IPS-15b (cell line): ENCODE measurements around the gene FCER2.
"Not testable (repeated sequence)": the region's sequence is repeated elsewhere in the genome, so short reads cannot be mapped to it uniquely, and the experiment has no call there.

ENCODE experiments used
- H3K27me3 ChIP-seq: one replicate; pipeline ENCODE4 v1.6.1; 2013; ENCODE audit warnings: low read length; ENCODE audit not compliant: control insufficient read depth, insufficient read depth
- H3K36me3 ChIP-seq: one replicate; pipeline ENCODE4 v1.6.1; 2013; ENCODE audit warnings: low read length; ENCODE audit not compliant: control insufficient read depth, insufficient read depth
- H3K4me1 ChIP-seq: one replicate; pipeline ENCODE4 v1.6.1; 2013; ENCODE audit warnings: mild to moderate bottlenecking, low read length; ENCODE audit not compliant: control insufficient read depth, insufficient read depth
- H3K4me3 ChIP-seq: one replicate; pipeline ENCODE4 v1.5.1; 2013; ENCODE audit warnings: low read depth, low read length
- H3K9ac ChIP-seq: one replicate; pipeline ENCODE4 v1.6.1; 2013; ENCODE audit warnings: low read depth, mild to moderate bottlenecking, low read length
- H3K9me3 ChIP-seq: one replicate; pipeline ENCODE4 v1.6.1; 2013; ENCODE audit warnings: mild to moderate bottlenecking, low read length; ENCODE audit not compliant: control insufficient read depth, insufficient read depth

The FCER2 gene

DNA sequence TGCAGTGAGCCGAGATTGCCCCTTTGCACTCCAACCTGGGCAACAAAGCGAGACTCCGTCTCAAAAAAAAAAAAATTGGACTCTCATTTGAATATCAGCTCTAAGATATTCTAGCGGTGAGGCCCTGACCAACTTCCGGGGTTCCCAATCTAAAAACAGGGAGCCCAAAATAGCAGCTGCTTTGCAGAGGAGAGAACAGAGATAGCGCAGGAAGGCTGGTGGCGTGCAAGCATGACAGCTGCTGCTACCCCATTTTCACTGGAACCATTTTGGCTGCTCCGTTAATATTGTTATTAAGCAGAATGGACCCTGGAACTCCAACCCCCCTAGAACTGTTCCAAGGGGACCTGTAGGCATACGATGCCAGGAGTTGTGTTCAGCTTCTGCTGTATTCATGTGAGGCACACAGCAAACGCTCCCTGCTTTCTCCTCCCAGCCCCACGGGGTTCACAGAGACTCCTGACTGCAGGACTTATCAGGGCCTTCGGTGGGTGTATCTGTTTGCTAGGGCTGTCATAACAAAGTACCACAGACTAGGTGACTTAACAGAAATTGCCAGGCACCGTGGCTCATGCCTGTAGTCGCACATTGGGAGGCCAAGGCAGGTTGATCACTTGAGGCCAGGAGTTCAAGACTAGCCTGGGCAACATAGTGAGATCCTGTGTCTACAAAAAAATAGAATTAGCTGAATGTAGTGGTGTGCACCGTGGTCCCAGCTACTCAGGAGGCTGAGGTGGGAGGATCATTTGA, 53.5 kb downstream of the FCER2 start:
- no peak overlapping the region for H3K9ac ChIP-seq
- peaks cover 8% of the 10 kb centered on the region for H3K36me3 ChIP-seq
- peaks cover 9% of the 10 kb centered on the region for H3K27me3 ChIP-seq
- H3K4me3 ChIP-seq = no peak overlapping the region
- H3K4me1 ChIP-seq = no peaks in the 10 kb centered on the region
- no peaks in the 10 kb centered on the region for H3K9me3 ChIP-seq

DNA sequence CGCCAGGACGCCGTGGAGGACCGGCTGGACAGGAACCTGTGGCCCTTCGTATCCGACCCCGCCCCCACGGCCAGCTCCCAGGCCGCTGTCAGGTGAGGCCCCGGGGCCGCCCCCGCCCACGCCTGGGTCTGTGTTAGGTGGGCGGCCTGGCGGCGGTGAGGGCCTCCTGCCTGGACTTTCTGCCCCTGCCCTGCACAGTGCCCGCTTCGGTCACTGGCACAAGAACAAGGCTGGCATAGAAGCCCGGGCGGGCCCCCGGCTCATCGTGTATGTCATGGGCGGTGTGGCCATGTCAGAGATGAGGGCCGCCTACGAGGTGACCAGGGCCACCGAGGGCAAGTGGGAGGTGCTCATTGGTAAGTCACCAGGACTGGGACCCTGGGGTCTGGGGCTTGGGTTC, 54.8 kb downstream of the FCER2 start:
- no peaks in the 10 kb centered on the region for H3K9me3 ChIP-seq
- no peaks in the 10 kb centered on the region for H3K4me1 ChIP-seq
- H3K36me3 ChIP-seq = peaks cover 11% of the 10 kb centered on the region
- H3K9ac ChIP-seq = no peak overlapping the region
- no peak overlapping the region for H3K4me3 ChIP-seq
- peaks cover 3% of the 10 kb centered on the region for H3K27me3 ChIP-seq

DNA sequence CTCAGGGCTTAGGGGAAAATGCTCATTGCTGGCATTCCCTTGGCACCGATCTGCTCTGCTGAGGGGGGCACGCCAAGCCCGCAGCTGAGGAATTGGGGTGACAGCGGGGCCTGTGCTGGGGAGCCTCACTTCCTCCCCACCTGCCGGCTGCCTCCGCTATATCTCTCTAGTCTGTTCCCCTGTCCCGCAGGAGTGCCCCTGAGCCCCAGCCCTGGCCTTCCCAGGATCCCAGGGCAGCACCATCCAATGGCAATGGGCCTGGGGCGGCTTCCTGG, 55.6 kb downstream of the FCER2 start:
- H3K36me3 ChIP-seq = peaks cover 14% of the 10 kb centered on the region
- no peaks in the 10 kb centered on the region for H3K9me3 ChIP-seq
- no peak overlapping the region for H3K9ac ChIP-seq
- H3K4me3 ChIP-seq = no peak overlapping the region
- H3K4me1 ChIP-seq = no peaks in the 10 kb centered on the region
- peaks cover 3% of the 10 kb centered on the region for H3K27me3 ChIP-seq

DNA sequence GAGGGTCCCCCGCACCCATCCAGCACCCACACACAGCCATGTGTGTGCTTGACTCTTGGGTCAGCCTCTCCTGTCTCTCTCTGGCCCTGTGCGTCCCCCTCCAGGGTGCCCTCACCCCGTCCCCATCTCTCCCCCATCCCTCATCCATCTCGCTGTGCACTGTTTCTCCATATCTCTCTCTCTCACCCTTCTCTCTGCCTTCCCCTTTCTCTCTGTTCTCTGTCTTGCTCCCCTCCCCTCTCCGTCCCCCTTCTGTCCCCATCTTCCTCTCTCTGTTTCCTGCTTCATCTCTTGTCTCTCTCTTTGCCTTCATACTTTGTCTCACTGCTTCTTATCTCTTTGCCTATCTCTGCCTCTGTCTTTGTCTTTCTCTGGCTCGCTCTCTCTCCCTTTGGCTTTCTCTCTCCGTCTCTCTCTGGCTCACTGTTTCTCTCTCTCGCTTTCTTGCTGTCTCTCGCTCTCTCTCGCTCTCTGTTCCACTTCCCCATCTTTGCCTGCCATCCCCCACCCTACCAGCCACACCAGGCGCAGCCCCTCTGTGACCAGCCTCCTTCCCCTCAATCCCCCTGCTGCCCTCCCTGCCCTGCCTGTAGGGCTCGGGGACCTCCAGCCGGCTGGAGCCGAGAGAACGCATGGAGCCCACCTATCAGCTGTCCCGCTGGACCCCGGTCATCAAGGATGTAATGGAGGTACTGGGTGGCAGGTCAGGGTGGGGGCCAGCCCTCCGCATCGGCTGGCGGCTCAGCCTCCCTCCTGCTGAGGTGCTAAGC, 56.1 kb downstream of the FCER2 start:
- H3K9me3 ChIP-seq = no peaks in the 10 kb centered on the region
- H3K9ac ChIP-seq = no peak overlapping the region
- peaks cover 14% of the 10 kb centered on the region for H3K36me3 ChIP-seq
- peaks cover 1% of the 10 kb centered on the region for H3K27me3 ChIP-seq
- H3K4me3 ChIP-seq = no peak overlapping the region
- no peaks in the 10 kb centered on the region for H3K4me1 ChIP-seq

DNA sequence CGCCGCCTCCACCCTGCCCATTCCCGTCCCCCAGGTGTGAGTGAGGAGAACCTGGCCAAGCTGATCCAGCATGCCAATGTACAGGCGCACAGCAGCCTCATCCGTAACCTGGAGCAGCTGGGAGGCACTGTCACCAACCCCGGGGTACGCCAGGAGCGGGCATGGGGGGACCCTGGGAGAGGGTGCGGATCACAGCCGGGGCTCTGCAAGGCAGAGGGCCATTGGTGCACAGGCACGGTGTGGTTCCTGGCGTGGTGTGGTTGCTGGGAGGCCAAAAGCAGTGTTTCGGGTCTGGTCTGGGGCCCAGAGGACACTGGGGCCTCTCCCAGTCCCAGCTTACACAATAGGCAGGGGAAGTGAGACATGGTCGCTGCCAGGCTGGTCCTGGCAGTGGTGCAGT, 56.8 kb downstream of the FCER2 start:
- H3K27me3 ChIP-seq = no peaks in the 10 kb centered on the region
- no peaks in the 10 kb centered on the region for H3K4me1 ChIP-seq
- H3K9ac ChIP-seq = no peak overlapping the region
- peaks cover 14% of the 10 kb centered on the region for H3K36me3 ChIP-seq
- no peak overlapping the region for H3K4me3 ChIP-seq
- no peaks in the 10 kb centered on the region for H3K9me3 ChIP-seq

DNA sequence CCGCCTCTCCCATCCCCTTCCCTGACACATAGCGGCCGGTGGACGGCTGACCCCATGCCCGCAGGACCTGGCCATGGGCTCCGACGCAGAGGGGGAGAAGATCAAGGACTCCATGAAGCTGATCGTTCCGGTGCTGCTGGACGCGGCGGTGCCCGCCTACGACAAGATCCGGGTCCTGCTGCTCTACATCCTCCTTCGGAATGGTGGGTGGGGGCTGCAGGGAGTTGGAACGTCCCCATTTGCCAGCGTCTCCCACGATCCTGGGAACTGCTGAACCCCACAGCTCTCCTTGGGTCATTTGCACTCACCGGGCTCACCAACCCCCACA, 57.4 kb downstream of the FCER2 start:
- H3K36me3 ChIP-seq = peaks cover 14% of the 10 kb centered on the region
- H3K4me1 ChIP-seq = no peaks in the 10 kb centered on the region
- no peak overlapping the region for H3K9ac ChIP-seq
- H3K4me3 ChIP-seq = no peak overlapping the region
- H3K27me3 ChIP-seq = no peaks in the 10 kb centered on the region
- no peaks in the 10 kb centered on the region for H3K9me3 ChIP-seq

DNA sequence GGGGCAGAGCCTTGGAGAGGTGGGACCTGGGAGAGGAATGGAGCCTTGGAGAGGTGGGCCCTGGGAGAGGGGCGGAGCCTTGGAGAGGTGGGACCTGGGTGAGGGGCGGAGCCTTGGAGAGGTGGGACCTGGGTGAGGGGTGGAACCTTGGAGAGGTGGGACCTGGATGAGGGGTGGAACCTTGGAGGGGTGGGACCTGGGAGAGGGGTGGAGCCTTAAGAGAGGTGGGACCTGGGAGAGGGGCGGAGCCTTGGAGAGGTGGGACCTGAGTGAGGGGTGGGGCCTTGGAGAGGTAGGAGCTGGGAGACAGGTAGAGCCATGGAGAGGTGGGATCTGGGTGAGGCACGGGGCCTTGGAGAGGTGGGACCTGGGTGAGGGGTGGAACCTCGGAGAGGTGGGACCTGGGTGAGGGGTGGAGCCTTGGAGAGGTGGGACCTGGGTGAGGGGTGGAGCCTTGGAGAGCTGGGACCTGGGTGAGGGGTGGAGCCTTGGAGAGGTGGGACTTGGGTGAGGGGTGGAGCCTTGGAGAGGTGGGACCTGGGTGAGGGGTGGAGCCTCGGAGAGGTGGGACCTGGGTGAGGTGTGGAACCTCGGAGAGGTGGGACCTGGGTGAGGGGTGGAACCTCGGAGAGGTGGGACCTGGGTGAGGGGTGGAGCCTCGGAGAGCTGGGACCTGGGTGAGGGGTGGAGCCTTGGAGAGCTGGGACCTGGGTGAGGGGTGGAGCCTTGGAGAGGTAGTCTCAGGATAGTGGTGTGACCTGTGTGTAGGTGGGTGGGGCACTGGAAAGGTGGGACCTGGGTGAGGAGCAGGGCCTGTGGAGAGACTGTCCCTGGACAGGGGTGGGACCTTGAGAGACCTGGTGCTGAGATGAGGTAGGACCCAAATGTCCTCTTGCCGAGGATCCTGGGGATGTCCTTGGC, 58.0 kb downstream of the FCER2 start:
- H3K4me3 ChIP-seq, H3K4me1 ChIP-seq, H3K9me3 ChIP-seq, H3K27me3 ChIP-seq, H3K9ac ChIP-seq: not testable (repeated sequence)
- peaks cover 14% of the 10 kb centered on the region for H3K36me3 ChIP-seq

DNA sequence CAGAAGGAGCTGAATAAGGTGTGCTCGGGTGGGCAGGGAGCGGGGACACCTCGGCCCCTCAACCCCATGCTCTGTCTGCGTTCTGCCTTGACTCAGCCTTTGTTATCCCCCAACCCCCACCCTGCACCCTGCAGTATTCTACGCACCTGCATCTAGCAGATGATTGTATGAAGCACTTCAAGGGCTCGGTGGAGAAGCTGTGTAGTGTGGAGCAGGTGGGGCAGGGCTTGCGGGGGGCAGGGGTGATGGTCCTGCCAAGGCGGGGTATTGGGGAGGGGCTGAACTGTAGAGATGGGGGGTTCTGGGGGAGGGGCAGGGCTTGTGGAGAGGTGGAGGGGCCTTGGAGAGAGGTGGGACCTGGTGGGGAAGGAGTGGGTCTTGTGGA, 58.9 kb downstream of the FCER2 start:
- Histone ChIP-seq H3K36me3 (peaks cover 14% of the 10 kb centered on the region), H3K9ac (no peak overlapping the region), H3K4me3 (no peak overlapping the region), H3K9me3 (no peaks in the 10 kb centered on the region), H3K27me3 (no peaks in the 10 kb centered on the region), H3K4me1 (no peaks in the 10 kb centered on the region)

DNA sequence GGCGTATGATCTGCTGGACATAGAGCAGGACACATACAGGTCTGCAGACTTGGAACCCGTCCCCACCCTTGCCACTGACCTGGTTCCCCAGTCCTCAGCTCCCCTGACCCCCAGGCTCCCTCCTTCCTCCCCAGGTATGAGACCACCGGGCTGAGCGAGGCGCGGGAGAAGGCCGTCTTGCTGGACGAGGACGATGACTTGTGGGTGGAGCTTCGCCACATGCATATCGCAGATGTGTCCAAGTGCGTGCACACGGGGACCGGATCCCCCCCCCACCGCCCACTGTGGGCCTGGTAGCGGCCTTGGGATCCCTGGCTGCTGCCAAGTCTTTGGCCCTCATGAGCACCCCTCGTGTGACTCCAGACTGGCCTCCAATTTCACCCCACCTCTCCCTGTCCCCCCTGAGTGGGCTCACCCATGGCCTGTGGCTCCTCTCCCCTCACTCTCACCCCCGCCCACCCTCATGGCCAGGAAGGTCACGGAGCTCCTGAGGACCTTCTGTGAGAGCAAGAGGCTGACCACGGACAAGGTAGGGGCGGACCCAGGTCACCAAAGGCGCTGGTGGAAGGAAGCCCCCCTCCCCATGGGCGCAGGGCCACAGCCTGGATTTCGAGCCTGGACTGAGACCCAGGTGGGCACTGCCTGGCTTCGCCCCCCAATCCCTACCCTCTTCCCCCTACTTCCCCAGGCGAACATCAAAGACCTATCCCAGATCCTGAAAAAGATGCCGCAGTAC, 59.5 kb downstream of the FCER2 start:
- H3K9ac ChIP-seq = no peak overlapping the region
- H3K4me3 ChIP-seq = no peak overlapping the region
- no peaks in the 10 kb centered on the region for H3K4me1 ChIP-seq
- no peaks in the 10 kb centered on the region for H3K9me3 ChIP-seq
- H3K27me3 ChIP-seq = no peaks in the 10 kb centered on the region
- peaks cover 14% of the 10 kb centered on the region for H3K36me3 ChIP-seq

DNA sequence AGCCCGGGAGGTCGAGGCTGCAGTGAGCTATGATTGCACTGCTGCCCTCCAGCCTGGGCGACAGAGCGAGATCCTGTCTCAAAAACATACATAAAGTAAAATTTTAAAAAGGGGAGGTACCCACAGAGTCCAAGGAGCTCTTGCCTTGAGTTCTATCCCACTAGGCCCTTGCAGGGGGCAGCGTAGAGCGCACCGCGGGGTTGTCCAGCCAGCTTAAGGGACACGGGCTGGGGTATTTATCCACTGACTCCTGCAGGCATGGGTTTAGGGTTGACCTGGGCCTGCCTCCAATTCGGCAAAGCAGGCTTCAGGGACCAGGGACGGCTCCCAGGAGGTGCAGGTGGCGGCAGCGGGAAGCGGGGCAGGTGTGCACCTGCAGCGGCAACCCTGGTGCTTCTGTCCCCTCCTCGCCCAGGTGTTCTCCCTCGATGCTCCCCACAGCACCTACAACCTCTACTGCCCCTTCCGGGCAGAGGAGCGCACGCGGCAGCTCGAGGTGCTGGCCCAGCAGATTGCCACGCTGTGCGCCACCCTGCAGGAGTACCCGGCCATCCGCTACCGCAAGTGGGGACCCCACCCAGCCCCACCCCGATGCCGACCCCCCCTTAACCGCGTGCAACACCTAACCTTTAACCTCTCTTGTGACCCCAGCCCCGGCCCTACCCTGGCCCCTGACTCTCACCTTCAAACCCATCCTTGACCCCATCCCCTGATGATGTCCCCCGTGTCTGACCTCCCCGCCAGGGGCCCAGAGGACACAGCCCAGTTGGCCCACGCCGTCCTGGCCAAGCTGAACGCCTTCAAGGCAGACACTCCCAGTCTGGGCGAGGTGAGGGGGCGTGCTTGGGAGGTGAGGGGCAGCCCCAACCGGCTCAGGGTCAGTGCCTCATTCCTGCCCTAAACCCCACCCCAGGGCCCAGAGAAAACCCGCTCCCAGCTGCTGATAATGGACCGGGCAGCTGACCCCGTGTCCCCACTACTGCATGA, 60.3 kb downstream of the FCER2 start:
- H3K9ac ChIP-seq = no peak overlapping the region
- no peaks in the 10 kb centered on the region for H3K9me3 ChIP-seq
- H3K4me3 ChIP-seq = no peak overlapping the region
- H3K4me1 ChIP-seq = no peaks in the 10 kb centered on the region
- H3K36me3 ChIP-seq = peaks cover 12% of the 10 kb centered on the region
- H3K27me3 ChIP-seq = peaks cover 1% of the 10 kb centered on the region
